Measurements from ENCODE around the gene ABCA1.
"Not testable (repeated sequence)": the region's sequence is repeated elsewhere in the genome, so short reads cannot be mapped to it uniquely, and the experiment has no call there.

Gene ABCA1

GRCh38 chr9:104927912-104928740 is at the start of gene ABCA1:
Gene ABCA1 (minus strand): TSS chr9:104928155. CDS start chr9:104903679, 24,476 bp downstream.
- no peak for DNase-seq

GRCh38 chr9:104977580-104977979 is 49.6 kb upstream of the ABCA1 start:
- no peak for DNase-seq

GRCh38 chr9:104977168-104977567 is 49.2 kb upstream of the ABCA1 start:
- no peak for DNase-seq

GRCh38 chr9:104975966-104976595 is 48.1 kb upstream of the ABCA1 start:
- not testable (repeated sequence) for DNase-seq

GRCh38 chr9:104974053-104974962 is 46.4 kb upstream of the ABCA1 start:
- DNase-seq, result no peak

GRCh38 chr9:104972242-104972866 is 44.4 kb upstream of the ABCA1 start:
- DNase-seq, result no peak

GRCh38 chr9:104971511-104971910 is 43.6 kb upstream of the ABCA1 start:
- no peak for DNase-seq

GRCh38 chr9:104970271-104970987 is 42.5 kb upstream of the ABCA1 start:
- no peak for DNase-seq

GRCh38 chr9:104969116-104969515 is 41.2 kb upstream of the ABCA1 start:
- DNase-seq, result no peak

GRCh38 chr9:104968025-104968982 is 40.3 kb upstream of the ABCA1 start:
- peak; percentile 71 for DNase-seq

GRCh38 chr9:104963076-104963475 is 35.1 kb upstream of the ABCA1 start:
- no peak for DNase-seq

GRCh38 chr9:104961701-104962359 is 33.9 kb upstream of the ABCA1 start:
- DNase-seq, result no peak

GRCh38 chr9:104961238-104961637 is 33.3 kb upstream of the ABCA1 start:
- peak; percentile 10 for DNase-seq

- no peak for DNase-seq
Measured at GRCh38 chr9:104960662-104961061, 32.7 kb upstream of the ABCA1 start.

GRCh38 chr9:104958751-104959150 is 30.8 kb upstream of the ABCA1 start:
- DNase-seq, result no peak

- DNase-seq, result not testable (repeated sequence)
Measured at GRCh38 chr9:104958006-104958405, 30.1 kb upstream of the ABCA1 start.

- no peak for DNase-seq
Measured at GRCh38 chr9:104951487-104951886, 23.5 kb upstream of the ABCA1 start.

GRCh38 chr9:104950838-104951237 is 22.9 kb upstream of the ABCA1 start:
- no peak for DNase-seq

GRCh38 chr9:104948277-104948676 is 20.3 kb upstream of the ABCA1 start:
- DNase-seq, result no peak

- DNase-seq, result no peak
Measured at GRCh38 chr9:104944871-104945270, 16.9 kb upstream of the ABCA1 start.

Data from SHP77 treated with DMSO at 0.1 percent for 48 hours (cell line).